ENCODE data around the gene PPP2R2C.

The PPP2R2C gene

DNA sequence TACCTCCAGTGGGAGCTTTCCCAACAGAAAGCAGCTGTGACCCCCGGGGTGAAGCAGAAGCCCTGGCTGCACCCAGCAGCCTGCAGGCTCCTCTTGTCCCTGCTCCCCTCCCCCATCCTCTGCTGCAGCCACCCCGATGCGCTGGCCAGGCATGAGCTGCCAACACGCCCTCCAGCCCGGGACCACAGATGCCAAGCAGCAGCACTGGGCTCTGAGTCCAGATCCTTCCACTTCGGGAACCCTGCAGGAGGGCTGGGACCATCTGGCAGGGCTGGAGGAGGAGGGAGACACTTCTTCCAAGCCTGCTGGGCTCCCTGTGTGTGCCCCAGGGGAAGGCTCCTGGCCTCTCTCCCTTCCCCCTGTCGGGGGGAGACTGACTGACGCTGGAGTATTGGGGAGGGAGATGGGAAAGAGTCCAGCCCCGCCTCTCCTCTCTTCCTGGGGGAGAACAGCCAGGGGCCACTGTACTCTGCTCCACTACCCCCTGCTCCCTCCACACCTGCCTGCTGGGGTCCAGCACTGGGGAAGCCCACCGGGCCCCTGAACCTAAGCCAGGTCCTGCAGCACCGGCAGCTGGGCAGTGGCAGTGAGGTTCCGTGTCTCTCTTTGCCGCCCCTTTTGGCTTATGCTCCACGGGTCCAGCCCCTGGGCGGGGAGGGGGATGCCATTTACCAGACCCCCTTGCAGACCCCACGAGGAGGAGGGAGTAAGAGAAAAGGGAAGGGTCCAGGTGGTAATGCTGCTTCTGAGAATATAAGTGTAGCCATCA is 55.7 kb downstream of the PPP2R2C start:
- ATAC-seq (ENCODE audit: insufficient read depth, low read depth): no peak
- Histone ChIP-seq H3K79me2 (ENCODE audit: insufficient read depth, low read length) (no peaks in the 10 kb centered on the region), H3K27ac (ENCODE audit: low read length) (no peak overlapping the region), H3K27me3 (ENCODE audit: insufficient read depth, low read length, poor library complexity) (no peaks in the 10 kb centered on the region), H3K4me1 (ENCODE audit: insufficient read depth, low read length) (no peaks in the 10 kb centered on the region), H2AFZ (ENCODE audit: low read depth, low read length) (no peak overlapping the region), H3K9ac (ENCODE audit: low read depth, low read length) (no peak overlapping the region), H3K4me3 (ENCODE audit: low read depth in 1 of 2, low read length in 2 of 2) (no peak overlapping the region), H3K36me3 (ENCODE audit: insufficient read depth, low read length) (no peaks in the 10 kb centered on the region), H3K4me2 (ENCODE audit: insufficient read depth, low read length) (no peak overlapping the region), H3K9me3 (ENCODE audit: insufficient read depth, low read length, severe bottlenecking) (no peaks in the 10 kb centered on the region), H4K20me1 (ENCODE audit: insufficient read depth, low read length) (peaks cover 2% of the 10 kb centered on the region; the same call in 1 of the 2 replicates)
- TF ChIP-seq, protein P1, sequence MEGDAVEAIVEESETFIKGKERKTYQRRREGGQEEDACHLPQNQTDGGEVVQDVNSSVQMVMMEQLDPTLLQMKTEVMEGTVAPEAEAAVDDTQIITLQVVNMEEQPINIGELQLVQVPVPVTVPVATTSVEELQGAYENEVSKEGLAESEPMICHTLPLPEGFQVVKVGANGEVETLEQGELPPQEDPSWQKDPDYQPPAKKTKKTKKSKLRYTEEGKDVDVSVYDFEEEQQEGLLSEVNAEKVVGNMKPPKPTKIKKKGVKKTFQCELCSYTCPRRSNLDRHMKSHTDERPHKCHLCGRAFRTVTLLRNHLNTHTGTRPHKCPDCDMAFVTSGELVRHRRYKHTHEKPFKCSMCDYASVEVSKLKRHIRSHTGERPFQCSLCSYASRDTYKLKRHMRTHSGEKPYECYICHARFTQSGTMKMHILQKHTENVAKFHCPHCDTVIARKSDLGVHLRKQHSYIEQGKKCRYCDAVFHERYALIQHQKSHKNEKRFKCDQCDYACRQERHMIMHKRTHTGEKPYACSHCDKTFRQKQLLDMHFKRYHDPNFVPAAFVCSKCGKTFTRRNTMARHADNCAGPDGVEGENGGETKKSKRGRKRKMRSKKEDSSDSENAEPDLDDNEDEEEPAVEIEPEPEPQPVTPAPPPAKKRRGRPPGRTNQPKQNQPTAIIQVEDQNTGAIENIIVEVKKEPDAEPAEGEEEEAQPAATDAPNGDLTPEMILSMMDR (IDR thresholded peaks at IDR 0.05; ENCODE audit: borderline replicate concordance, extremely low read depth, low read length, poor library complexity, severe bottlenecking): no peak
- TF ChIP-seq EZH2 (IDR thresholded peaks at IDR 0.05; ENCODE audit: borderline replicate concordance, low read depth, low read length, severe bottlenecking): no peak
- DNase-seq: no peak

DNA sequence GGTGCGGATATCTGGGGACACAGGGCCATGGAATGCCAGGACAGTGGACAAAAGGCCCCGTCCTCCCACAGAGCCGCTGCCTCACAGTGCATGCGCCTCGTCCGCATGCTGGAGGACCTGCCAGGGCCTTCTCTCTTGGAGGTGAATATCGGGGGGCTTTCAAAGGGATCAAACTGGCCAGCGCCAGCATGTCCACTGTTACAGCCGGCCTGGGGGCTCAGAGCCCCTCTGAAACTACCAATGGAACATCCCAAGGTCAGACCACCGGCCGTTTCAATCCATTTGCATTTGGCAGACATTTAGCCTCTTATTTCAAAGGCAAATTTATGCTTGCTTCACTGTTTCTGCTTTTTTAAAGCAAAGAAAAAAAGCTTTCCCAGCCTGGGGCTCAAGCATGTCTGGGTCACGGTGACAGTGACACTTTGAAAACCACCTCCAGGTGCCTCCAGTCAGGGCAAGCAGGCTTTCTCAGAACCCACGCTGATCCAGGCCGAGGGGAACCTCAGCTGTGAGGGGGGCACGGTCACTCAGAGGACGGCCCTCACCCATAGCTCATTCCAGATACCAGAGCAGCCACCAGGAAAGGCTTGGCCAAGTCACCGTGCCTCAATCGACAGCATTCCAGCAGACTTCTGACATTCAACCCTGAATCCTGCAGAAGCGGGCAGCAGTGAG is 57.2 kb downstream of the PPP2R2C start:
- no peak for ATAC-seq (ENCODE audit: insufficient read depth, low read depth)
- Histone ChIP-seq H3K9ac (ENCODE audit: low read depth, low read length) (no peak overlapping the region), H3K4me3 (ENCODE audit: low read depth in 1 of 2, low read length in 2 of 2) (no peak overlapping the region), H2AFZ (ENCODE audit: low read depth, low read length) (no peak overlapping the region), H3K27me3 (ENCODE audit: insufficient read depth, low read length, poor library complexity) (no peaks in the 10 kb centered on the region), H4K20me1 (ENCODE audit: insufficient read depth, low read length) (peaks cover 2% of the 10 kb centered on the region; the same call in 1 of the 2 replicates), H3K79me2 (ENCODE audit: insufficient read depth, low read length) (no peaks in the 10 kb centered on the region), H3K36me3 (ENCODE audit: insufficient read depth, low read length) (no peaks in the 10 kb centered on the region), H3K4me2 (ENCODE audit: insufficient read depth, low read length) (no peak overlapping the region), H3K4me1 (ENCODE audit: insufficient read depth, low read length) (no peaks in the 10 kb centered on the region), H3K9me3 (ENCODE audit: insufficient read depth, low read length, severe bottlenecking) (no peaks in the 10 kb centered on the region), H3K27ac (ENCODE audit: low read length) (no peak overlapping the region)
- no peak for DNase-seq
- no peak for TF ChIP-seq EZH2 (IDR thresholded peaks at IDR 0.05; ENCODE audit: borderline replicate concordance, low read depth, low read length, severe bottlenecking)
- TF ChIP-seq, protein P1 (IDR thresholded peaks at IDR 0.05; ENCODE audit: borderline replicate concordance, extremely low read depth, low read length, poor library complexity, severe bottlenecking): no peak

DNA sequence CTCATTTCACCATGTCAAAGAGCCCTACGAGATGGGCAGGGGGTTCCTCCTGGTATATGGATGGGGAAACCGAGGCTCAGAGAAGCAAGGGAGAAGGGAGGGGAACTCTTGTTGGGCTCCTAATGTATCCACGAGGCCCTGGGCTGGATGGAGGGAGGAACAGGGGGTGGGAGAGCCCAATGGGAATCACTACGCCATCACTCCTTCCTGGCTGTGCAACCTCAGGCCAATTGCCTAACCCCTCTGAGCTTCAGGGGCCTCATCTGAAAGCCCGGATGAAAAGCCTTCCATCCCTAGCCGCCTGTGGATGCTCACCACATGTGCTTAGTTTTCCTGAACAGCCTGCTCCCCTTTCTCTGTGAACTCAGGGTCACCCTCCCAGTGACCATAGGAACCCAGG is 57.8 kb downstream of the PPP2R2C start:
- H3K36me3 ChIP-seq (ENCODE audit: insufficient read depth, low read length): no peaks in the 10 kb centered on the region
- no peak overlapping the region for H3K27ac ChIP-seq (ENCODE audit: low read length)
- DNase-seq: no peak
- H4K20me1 ChIP-seq (ENCODE audit: insufficient read depth, low read length): peaks cover 2% of the 10 kb centered on the region; the same call in 1 of the 2 replicates
- no peak overlapping the region for H3K4me3 ChIP-seq (ENCODE audit: low read depth in 1 of 2, low read length in 2 of 2)
- H3K27me3 ChIP-seq (ENCODE audit: insufficient read depth, low read length, poor library complexity): no peaks in the 10 kb centered on the region
- no peak overlapping the region for H3K9ac ChIP-seq (ENCODE audit: low read depth, low read length)
- TF ChIP-seq, protein P1 (IDR thresholded peaks at IDR 0.05; ENCODE audit: borderline replicate concordance, extremely low read depth, low read length, poor library complexity, severe bottlenecking): no peak
- no peak overlapping the region for H2AFZ ChIP-seq (ENCODE audit: low read depth, low read length)
- no peaks in the 10 kb centered on the region for H3K4me1 ChIP-seq (ENCODE audit: insufficient read depth, low read length)
- no peak for ATAC-seq (ENCODE audit: insufficient read depth, low read depth)
- no peaks in the 10 kb centered on the region for H3K9me3 ChIP-seq (ENCODE audit: insufficient read depth, low read length, severe bottlenecking)
- no peaks in the 10 kb centered on the region for H3K79me2 ChIP-seq (ENCODE audit: insufficient read depth, low read length)
- H3K4me2 ChIP-seq (ENCODE audit: insufficient read depth, low read length): no peak overlapping the region
